GM19463 (cell line): ENCODE data around the gene LCE4A.
"Not testable (repeated sequence)": the region's sequence is repeated elsewhere in the genome, so short reads cannot be mapped to it uniquely, and the experiment has no call there.

Experiments used
- ATAC-seq: cut with Tn5 transposase; IDR thresholded peaks from one replicate; pipeline ENCODE4 v1.9.1; 2021; ENCODE audit warnings: mild to moderate bottlenecking, moderate library complexity; ENCODE audit not compliant: unreplicated experiment

Gene LCE4A, protein sequence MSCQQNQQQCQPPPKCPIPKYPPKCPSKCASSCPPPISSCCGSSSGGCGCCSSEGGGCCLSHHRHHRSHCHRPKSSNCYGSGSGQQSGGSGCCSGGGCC

DNA sequence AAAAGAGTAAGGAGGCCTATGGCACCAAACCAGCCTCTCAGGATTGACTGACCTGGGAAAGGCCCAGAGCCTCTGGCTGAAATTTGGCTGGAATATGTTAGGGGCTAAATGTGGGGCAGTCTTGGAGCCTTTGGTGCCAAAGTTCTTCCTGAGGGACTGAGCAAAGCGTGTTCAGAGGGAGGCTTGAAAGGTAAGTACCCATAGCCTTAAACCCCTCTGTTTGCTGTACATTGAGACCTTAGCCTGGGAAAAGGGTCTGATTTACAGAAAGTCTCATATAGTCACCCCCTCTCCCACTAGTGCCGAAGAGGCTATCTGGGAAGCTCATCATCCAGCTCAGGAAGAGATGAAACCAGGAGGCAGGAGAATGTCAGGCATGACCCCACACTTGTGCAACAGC lies at the start of gene LCE4A:
TSS of gene LCE4A (plus strand) at position 301 of the 400 bp plus-strand sequence. CDS start 916 bp downstream, outside the sequence.
- no peak for ATAC-seq

DNA sequence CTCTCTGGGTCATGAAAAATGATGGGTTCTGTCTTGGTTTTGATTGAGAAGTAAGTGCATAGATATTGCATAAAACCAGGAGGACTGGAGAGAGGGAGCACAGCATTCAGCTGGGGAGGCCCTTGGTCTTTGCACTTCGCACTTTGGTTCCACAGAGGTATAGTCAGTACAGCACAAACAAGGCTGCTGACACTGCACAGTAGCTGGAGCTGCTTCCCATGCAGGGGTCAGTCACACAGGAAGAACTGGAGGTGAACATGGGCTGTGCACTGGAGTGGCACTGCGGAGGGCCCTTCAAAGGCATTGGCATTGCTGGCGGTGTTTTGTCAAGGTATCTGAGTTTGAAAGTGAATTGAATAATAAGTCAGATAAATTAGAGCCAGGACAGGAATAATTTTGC lies 49.3 kb upstream of the LCE4A start:
- no peak for ATAC-seq

DNA sequence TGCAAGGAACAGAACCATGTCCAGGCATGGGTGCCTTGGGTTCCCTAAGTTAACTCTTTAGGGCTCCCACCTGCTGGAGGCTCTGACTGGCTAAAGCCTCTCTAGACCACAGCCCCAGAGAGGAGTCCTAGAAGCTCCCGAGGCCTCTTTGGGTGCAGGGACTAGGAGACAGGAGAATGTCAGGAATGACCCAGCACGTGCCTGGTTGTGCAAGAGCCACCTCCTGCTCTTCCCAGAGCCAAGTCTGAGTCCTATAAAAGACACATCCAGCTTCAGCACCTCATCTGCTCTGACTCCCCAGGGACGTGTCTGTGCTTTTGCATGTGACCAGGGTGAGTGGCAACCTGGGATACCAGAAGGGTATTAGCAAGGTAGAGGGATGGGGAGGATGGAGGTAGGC lies 44.9 kb upstream of the LCE4A start, which contains the start of gene LCE2D:
TSS of gene LCE2D (plus strand) at position 283 of the 400 bp plus-strand sequence. CDS start 726 bp downstream, outside the sequence.
- no peak for ATAC-seq

DNA sequence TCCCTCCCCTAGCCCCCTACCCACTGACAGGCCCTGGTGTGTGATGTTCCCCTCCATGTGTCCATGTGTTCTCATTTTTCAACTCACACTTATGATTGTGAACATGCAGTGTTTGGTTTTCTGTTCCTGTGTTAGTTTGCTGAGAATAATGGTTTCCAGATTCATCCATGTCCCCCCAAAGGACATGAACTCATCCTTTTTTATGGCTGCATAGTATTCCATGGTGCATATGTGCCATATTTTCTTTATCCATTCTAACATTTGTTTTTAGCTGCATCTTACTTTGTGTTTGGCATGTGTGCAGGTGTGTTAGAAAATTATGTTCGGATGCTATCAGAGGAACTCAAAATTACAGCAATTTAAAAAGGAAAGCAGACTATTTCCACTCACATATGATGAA lies 41.8 kb upstream of the LCE4A start:
- ATAC-seq: not testable (repeated sequence)

DNA sequence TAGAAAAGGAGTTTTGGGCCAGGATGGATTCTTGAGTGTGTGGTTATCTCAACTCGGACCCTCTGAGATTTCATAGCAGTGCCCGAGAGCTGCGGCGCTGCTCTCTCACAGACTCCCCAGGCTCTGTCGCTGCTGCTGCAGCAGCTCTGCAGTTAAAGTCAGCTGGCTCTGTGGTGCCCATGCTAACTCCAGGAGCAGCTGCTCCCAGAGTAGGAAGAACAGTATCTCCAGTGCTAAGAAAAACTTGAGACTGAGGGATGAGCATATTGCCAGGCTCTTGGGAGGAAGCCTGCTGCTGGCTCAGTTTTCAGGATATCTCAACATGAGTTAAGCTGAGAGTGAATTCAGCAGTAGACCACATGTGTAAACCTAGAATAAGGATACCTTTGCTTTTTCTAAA lies 40.3 kb upstream of the LCE4A start:
- no peak for ATAC-seq

DNA sequence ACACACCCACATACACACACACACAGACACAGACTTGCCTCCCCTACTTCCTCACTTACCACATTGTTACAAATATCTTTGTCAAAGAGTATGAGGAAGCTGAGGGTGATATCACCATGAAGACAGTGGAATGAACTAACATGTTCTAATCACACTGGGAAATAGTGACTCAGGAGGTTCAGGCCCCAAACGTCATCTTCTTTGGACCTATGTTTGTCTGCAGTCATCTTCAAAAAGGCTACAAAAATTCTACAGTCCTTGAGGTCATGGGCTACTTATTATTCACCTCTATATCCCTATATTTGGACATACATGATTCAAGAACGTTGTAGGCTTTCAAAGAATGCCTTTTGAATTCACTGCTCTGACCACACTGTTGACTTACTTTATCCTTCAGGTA lies 34.9 kb upstream of the LCE4A start:
- no peak for ATAC-seq

DNA sequence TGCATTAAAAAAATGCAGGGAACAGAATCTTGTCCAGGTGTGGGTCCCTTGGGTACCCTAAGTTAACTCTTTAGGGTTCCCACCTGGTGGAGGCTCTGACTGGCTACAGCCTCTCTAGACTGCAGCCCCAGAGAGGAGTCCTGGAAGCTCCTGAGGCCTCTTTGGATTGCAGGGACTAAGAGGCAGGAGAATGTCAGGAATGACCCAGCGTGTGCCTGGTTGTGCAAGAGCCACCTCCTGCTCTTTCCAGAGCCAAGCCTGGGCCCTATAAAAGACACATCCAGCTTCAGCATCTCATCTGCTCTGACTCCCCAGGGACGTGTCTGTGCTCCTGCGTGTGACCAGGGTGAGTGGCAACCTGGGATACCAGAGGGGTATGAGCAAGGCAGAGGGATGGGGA lies 33.0 kb upstream of the LCE4A start, which contains the start of gene LCE2C:
TSS of gene LCE2C (plus strand) at position 297 of the 400 bp plus-strand sequence. CDS start 737 bp downstream, outside the sequence.
- ATAC-seq: not testable (repeated sequence)

DNA sequence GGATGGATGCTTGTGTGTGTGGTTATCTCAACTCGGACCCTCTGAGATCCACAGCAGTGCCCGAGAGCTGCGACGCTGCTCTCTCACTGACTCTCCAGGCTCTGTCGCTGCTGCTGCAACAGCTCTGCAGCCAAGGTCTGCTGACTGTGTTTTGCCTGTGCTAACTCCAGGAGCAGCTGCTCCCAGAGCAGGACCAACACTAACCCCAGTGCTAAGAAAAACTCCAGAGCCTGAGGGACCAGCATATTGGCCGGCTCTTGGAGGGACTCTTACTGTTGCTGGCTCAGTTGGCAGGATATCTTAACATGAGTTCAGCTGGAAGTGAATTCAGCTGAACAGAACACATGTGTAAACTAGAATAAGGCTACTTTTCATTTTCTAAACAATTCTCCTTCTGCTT lies 28.5 kb upstream of the LCE4A start:
- no peak for ATAC-seq

DNA sequence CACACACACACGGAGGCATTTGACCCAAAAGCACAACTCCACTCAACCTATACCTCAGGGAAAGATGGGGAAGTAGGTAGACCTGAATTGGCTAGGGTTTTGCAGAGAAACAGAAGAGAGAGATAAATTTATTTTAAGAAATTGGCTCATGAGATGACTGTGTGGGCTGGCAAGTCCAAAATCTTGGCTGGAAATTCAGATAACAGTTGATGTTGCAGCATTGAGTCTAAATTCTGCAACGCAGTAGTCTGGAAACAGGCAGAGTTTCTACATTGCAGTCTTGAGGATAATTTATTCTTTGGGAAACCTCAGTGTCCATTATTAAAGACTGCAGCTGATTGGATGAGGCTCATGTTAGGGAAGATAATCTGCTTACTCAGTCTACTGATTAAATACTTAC lies 26.3 kb upstream of the LCE4A start:
- ATAC-seq: no peak

DNA sequence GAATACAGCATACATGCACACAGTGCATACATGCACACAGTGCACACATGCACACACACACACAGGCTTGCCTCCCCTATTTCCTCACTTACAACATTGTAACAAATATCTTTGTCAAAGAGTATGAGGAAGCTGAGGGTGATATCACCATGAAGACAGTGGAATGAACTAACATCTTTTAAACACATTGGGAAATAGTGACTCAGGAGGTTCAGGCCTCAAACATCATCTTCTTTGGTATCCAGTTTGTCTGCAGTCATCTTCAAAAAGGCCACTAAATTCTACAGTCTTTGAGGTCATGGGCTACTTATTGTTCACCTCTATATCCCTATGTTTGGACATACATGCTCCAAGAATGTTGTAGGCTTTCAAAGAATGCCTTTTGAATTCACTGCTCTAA lies 24.1 kb upstream of the LCE4A start:
- no peak for ATAC-seq

DNA sequence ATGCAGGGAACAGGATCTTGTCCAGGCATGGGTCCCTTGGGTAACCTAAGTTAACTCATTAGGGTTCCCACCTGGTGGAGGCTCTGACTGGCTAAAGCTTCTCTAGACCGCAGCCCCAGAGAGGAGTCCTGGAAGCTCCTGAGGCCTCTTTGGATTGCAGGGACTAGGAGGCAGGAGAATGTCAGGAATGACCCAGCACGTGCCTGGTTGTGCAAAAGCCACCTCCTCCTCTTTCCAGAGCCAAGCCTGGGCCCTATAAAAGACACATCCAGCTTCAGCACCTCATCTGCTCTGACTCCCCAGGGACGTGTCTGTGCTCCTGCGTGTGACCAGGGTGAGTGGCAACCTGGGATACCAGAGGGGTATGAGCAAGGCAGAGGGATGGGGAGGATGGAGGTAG lies 22.1 kb upstream of the LCE4A start, which contains the start of gene LCE2B:
TSS of gene LCE2B (plus strand) at position 301 of the 400 bp plus-strand sequence. CDS start 721 bp downstream, outside the sequence.
- not testable (repeated sequence) for ATAC-seq

DNA sequence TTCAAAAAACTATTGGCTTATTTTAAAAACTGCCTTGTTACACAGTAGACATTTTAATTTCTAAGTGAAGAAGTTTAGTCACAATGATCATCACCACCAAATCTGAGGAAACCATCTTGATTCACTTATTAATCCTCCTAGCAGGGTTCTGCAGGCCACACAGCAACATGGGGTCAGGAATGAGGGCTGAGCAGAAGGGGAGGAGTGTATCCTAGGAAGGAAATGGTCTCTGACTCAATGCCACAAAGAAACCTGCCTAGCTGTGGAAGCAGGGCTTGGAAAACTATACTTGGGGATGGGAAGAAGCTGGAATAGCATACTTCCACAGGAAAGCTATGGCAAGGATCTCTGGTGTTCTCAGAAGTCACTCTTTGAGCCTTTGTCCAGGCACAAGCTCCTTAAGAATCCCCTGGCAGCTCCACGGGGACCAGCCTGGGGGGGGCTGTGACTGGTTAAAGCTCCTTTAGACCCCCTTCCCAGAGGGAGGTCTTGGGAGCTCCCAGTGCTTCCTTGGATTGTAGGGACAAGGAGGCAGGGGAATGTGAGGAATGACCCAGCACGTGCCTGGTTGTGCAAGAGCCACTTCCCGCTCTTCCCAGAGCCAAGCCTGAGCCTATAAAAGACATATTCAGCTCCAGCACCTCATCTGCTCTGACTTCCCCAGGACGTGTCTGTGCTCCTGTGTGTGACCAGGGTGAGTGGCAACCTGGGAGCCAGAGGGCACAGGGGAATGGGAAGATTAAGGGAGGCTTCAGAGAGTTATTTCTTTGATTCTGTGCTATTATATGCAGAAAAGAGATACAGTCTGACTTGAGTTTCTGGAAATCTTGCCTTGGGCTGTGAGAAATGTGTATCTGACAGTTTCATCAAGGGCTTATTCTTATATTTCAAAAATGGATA lies 10.0 kb upstream of the LCE4A start, which contains the start of gene LCE2A:
TSS of gene LCE2A (plus strand) at position 645 of the 900 bp plus-strand sequence. CDS start 557 bp downstream, outside the sequence.
- no peak for ATAC-seq

DNA sequence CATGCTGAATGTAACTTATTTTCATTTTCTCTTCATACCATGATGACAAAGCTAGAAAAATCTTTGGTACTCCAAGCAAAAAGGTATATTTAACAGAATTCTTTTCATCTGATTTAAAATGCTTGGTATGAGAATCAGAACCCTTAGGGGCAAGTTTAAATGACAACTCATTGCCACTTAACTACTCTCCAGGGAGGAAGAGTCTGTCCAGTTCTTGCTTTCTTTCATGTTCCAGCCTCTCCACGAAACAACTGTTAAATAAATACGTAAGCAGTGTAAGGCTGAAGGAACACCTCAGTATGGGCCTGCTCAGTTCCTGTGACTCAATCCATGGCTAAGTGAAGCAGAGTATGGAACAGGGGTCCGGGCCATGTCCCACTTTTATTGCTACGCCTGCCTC lies 8.2 kb upstream of the LCE4A start:
- ATAC-seq: no peak

DNA sequence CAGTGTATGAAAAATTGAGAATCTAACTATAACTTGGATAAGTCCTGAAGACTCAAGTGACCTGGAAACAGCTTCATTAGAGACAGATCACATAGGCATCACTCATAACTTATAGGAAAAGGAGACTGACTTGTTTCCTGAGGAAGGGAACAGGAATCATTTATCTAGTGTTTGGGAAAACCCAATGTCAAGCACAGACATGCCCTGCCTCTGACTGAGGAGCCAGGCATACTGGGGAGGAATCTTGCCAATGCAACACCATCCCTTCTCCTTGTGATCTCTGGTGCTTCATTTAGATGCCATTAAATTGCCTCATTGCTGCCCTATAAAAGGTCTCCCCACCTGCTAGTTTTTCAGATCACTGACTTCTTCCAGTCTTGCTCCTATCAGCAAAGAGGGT lies 10.3 kb downstream of the LCE4A start:
- no peak for ATAC-seq

DNA sequence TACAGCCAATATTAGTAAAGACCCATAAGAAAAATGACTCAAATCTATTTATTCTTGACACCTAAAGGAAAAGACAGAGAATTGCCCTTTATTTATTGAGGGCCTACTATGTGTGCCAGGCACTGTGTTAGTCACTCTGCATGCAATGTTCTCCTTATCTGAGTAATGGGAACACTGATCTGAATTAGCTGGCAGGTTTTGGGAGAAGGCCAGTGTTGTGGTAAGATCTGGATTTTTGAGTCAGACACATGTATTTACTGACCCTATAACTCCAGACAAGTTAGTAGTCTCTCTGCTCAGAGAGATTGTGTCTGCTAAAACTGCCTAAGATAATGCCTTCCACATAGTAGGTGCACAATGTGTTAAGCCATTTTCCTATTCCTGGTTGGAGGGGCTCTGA lies 17.3 kb downstream of the LCE4A start:
- ATAC-seq: no peak

DNA sequence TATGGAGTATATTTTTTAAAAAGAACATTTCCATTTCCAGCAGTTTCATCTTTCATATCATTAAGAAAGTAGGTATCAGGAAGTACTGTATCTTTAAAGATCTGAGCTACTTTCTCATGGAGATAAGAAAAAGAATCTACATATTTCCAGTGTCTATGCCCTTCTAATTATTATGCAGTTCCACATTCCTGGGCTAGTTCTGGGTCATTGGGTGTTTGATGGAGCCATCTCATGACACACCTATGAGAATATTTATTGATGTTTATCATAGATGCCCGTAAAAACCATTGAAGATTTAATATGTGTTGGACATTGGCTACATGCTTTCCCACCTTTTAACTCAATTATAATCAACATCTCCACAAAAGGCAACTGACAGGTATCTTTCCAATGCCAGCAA lies 21.0 kb downstream of the LCE4A start:
- ATAC-seq: no peak

DNA sequence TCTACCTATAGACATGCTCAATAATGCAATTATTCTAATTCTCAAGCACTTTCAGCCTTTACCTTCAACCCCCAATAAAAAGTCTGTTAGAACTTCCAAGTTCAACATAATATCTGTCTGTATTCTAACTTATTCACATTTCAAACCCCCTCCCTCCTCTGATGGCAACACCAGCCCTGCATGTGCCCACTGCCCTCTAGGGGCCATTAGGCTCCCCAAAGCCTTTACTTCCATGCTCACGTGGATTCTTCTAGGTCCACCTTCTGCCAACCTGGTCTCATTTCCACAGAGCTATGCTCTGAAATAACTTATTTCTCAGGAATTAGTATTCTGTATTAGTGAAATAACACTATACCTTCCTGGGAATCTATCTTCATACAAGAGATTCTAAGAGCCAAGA lies 27.7 kb downstream of the LCE4A start:
- no peak for ATAC-seq

DNA sequence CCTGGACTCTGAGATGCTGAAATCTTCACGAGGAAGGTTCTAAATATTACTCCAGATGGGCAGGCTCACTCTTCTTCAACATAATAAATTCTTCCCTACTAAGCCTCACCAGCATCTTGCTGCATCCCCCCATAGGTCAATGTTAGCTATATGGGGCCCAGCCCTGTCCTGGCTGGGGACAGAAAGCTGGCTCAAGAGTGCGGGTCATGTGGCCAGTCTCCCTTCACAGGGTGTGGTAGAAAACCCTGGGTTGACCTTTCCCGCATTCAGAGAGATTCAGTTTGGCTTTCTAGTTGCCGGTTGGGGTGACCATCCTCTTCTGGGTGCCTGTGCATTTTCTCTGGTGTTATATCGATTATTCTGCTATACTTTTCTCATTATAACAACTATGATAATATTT lies 30.0 kb downstream of the LCE4A start:
- ATAC-seq: no peak

DNA sequence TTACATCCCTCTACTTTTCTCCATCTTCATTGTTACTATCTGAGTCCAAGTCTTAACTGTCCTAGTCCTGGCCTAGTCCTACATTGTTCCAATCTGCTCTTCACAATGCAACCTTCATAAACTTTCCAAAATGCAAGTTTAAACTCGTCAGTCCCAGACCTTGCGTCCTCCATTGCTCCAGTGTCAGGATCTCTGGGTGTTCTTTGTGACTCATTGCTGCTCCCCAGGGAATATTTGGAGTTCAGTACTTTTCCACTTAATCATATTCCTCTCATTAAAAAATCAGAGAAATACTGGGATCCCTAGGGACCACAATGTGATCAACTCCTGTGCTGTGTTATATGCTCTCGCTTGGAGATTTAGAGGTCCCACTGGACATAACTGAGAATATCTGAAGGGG lies 31.9 kb downstream of the LCE4A start:
- ATAC-seq: no peak

DNA sequence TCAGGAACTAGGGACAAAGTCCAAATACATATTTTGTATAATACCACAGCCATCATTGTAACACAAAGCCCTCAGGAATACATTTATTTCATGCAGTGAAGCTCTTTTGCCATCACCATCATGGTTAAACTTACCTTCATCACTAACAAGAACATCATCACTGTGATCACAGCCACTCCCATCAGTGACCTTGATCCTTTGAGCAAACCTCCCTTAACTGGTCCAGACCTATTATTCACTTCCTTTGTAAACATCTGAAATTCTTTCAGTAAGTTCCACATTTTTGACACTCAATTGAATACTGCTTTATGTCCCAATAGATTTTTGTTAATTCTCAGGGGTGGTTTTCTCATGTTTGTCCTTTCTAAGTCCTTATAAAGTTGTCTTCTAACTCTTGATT lies 33.7 kb downstream of the LCE4A start:
- no peak for ATAC-seq

DNA sequence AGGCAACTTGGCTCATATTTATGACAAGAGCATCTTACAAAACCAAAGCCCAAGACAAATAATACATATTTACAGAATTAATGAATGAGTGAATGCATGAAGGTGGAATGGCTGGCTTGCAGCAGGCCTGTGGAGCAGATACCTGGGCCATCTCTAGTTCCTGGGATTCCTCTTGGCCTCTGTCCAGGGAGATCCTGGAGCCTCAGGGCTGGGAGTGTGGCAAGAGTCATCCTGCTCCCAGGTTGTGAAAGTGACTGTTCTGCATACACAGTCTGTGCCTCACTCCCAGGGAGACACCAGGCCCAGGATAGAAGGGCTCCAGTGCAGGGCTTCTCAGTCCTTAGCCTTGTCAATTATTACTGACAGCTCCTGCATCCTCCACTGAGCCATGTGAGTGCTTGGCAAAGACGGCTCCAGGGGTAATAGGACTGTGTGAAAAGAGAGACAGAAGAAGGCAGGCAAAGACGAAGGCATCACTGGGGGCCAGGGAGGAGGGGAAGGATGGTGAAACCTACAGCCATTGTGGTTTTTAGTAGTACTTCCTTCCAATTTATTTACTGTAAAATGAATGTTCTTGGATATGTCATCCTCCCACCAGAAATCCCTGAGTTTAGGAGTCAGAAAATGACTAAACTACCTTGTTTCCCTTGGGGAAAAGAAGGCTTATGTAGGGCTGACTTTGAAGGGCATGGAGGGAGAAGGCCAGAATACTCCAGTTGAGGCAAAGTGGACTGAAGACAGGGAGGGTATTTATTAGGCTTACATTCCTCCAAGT lies 35.6 kb downstream of the LCE4A start:
- ATAC-seq: no peak
